ENCODE data around the gene RAB11FIP4.
"Not testable (repeated sequence)": the region's sequence is repeated elsewhere in the genome, so short reads cannot be mapped to it uniquely, and the experiment has no call there.

The RAB11FIP4 gene, protein sequence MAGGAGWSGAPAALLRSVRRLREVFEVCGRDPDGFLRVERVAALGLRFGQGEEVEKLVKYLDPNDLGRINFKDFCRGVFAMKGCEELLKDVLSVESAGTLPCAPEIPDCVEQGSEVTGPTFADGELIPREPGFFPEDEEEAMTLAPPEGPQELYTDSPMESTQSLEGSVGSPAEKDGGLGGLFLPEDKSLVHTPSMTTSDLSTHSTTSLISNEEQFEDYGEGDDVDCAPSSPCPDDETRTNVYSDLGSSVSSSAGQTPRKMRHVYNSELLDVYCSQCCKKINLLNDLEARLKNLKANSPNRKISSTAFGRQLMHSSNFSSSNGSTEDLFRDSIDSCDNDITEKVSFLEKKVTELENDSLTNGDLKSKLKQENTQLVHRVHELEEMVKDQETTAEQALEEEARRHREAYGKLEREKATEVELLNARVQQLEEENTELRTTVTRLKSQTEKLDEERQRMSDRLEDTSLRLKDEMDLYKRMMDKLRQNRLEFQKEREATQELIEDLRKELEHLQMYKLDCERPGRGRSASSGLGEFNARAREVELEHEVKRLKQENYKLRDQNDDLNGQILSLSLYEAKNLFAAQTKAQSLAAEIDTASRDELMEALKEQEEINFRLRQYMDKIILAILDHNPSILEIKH

GRCh38 chr17:31391496-31391949, at the start of gene RAB11FIP4:
Gene RAB11FIP4, plus strand, starts transcription at chr17:31391675. Its CDS starts 178 bp downstream, at chr17:31391853.
- no peak for DNase-seq (ENCODE audit: low read depth in 2 of 2)

DNA sequence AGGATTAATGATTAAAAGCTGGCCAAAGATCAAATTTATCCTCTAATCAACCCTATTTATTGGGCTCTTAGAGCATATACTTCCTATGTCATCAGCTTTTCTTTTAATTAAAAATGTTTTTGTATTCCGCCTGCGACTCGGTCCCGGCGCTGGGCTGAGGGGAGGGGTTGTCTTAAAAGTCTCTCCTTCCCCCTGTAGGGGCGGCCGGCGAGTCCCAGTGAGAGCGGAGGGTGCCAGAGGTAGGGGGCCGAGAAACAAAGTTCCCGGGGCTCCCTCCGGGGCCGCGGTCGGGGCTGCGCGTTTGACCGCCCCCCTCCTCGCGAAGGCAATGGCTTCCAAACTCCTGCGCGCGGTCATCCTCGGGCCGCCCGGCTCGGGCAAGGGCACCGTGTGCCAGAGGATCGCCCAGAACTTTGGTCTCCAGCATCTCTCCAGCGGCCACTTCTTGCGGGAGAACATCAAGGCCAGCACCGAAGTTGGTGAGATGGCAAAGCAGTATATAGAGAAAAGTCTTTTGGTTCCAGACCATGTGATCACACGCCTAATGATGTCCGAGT, 46.2 kb upstream of the RAB11FIP4 start:
- not testable (repeated sequence) for DNase-seq (ENCODE audit: low read depth in 2 of 2)

DNA sequence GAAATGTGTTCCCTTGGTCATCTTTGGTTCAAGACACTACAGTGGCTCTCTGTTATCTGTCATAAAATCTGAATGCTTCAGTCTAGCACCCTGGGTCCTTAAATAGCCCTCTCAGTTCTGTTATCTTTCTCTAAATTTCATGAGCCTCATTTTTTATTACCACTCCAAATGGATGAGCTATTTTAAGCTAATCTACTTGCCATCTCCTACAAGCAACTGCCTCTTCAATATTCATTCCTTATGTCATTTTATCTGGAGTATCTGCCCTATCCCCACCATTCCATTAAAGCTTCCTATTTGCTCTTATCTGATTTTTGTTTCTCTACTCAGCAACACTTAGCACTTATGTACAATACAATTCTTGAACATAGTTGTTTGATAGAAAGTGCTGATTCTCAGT, 42.0 kb upstream of the RAB11FIP4 start:
- no peak for DNase-seq (ENCODE audit: low read depth in 2 of 2)

GRCh38 chr17:31355935-31356334, 35.5 kb upstream of the RAB11FIP4 start:
- DNase-seq (ENCODE audit: low read depth in 2 of 2): no peak

- DNase-seq (ENCODE audit: low read depth in 2 of 2): no peak
Observed at GRCh38 chr17:31357091-31357490, 34.4 kb upstream of the RAB11FIP4 start.

GRCh38 chr17:31357839-31358394, 33.6 kb upstream of the RAB11FIP4 start:
- no peak for DNase-seq (ENCODE audit: low read depth in 2 of 2)

- DNase-seq (ENCODE audit: low read depth in 2 of 2): no peak
Observed at GRCh38 chr17:31364012-31364411, 27.5 kb upstream of the RAB11FIP4 start.

- no peak for DNase-seq (ENCODE audit: low read depth in 2 of 2)
Observed at GRCh38 chr17:31366088-31366487, 25.4 kb upstream of the RAB11FIP4 start.

- DNase-seq (ENCODE audit: low read depth in 2 of 2): no peak
Observed at GRCh38 chr17:31369266-31369665, 22.2 kb upstream of the RAB11FIP4 start.

DNA sequence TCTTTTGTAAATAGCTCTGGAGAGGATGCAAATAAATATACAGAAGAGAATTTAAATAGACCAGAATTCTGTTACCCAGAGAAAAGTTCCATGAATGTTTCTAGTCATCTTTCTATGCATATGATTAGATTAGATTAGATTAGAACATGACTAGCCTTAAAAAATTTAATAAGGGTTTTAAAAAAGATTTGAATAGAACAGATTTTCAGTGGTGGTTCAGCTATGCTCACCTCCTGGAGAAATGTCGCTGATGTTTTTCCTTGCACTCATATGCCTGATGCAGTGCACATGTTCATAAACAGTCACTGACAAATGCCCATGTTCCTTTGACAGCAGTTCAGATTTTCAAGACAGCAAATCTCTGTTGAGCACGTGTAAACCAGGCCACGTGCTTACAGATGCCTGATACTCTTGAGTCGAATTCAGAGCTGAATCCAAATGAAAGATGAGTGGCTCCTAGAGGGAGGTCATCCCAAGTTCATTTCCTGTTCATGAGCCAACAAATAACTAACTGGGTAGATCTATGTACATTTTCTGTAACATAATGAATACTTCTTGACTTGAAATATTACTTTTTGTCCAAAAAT, 19.9 kb upstream of the RAB11FIP4 start:
- no peak for DNase-seq (ENCODE audit: low read depth in 2 of 2)

DNA sequence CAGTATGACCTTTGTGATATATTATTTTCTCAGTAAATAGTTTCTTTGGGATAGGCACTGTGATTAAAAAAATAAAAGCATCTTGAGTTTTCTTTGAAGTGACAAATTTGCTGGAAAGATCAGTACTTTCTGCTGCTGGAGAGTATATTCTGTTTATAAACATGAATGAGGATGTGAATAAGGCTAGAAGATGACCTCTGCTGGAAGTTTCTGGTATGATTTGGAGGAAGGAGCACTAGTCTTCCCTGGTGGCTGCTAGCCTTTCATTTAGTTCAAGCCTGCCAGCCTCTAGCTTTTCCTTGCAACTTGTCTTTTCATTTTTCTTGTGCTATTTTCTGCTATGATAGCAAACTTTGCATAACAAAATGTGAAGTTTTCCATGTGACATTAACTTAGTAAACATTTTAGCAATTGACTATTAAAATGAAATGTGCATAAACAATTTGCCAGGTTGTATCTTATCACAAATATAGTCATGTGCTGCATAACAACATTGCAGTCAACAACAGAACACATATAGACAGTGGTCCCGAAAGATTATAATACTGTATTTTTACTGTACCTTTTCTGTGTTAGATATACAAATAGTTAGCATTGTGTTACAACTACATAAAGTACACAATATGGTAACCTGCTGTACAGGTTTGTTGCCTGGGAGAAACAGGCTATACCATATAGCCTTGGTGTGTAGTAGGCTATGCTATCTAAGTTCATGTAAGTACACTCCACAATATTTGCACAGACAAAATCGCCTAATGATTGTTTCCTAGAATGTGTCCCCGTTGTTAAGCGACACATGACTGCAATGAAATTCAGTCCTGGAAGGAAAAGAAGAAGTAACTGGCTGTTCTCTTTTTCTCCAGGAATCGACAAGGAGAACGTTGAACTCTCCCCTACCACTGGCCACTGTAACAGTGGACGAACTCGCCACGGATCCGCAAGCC, 18.1 kb upstream of the RAB11FIP4 start:
- DNase-seq (ENCODE audit: low read depth in 2 of 2): no peak

- DNase-seq (ENCODE audit: low read depth in 2 of 2): no peak
Observed at GRCh38 chr17:31374094-31374447, 17.4 kb upstream of the RAB11FIP4 start.

DNA sequence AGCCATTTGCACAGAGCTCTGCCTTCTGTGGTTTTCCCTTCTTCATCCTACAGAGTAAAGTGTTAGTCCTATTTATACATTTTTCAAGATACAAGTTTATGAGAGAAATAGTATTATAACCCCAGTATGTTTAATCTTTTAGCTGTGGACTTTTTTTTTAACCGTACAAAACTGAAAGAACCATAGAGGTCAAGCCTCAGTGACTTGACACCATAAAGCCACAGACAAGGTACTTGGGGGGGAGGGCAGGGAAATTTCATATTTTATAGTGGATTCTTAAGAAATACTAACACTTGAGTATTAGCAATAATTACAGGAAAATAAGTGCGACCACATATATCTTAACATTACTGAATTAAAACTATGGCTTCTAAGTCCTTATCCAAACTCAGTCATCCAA, 17.0 kb upstream of the RAB11FIP4 start:
- DNase-seq (ENCODE audit: low read depth in 2 of 2): no peak

DNA sequence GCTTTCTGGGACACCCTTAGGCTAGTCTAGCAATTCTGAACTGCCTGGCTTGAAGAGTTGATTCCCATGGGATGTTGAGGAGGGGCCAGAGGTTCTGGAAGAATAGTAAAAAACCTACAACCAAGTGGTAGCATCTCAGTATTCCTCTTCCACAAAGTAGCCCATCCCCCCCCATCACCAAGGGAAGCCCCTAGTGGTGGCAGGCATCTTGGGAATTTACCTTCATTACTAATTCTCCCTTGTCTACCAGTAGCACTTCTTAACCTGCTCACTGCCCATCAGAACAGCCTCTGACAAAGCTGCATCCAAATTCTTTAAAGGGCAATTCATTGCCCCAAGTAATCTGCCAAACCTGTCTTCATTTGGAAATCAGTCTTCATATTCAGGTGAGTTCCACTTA, 12.8 kb upstream of the RAB11FIP4 start:
- DNase-seq (ENCODE audit: low read depth in 2 of 2): no peak

DNA sequence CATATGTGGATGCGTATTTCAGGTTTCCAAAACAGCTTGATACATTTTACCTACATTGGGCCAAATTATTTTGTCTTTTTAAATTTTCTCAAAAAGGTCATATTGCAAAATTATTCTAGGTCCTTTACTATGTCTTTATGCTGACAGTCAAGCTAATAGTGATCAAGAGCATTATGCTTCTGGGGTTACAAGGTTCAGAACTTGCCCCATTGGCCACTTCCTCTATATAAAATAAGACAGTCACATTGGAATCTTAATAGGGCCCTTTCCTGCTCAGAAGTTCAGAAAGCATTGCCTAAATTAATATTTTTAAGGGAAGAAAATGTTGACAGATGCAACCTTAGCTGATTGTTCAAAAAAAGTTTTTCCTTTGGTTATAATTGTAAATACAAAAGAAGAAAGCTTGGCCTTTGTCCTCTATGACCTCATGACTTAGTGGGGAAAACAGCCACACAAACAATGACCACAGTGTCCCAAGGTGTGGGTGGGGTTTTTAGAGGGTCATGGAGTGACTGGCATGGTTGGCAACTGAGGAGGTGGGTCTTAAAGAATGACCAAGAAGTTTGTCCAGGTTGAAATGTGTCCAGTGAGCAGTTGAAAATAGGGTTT, 11.8 kb upstream of the RAB11FIP4 start:
- no peak for DNase-seq (ENCODE audit: low read depth in 2 of 2)

DNA sequence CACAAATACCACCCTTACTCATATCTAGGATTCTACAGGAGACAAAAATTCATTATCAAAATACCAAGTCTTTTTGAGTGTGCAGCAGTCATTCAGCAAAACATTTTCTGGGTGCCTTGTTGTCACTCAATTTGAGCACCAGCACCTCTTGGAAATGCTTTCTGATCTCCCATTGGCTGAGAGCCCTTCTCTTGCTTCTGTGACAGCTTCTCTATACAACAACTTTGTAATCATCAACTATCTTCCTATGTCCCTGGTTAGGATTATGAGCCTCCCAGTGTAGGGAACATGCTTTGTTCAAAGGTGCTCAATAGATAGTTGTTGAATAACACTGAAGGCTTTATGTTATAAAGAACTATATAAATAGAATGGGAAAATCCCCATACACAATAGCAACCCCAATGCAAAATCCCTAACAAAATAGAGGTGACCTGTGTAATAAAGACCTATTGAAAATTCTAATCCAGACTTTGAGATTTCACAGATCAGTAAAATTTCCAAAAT, 10.3 kb upstream of the RAB11FIP4 start:
- DNase-seq (ENCODE audit: low read depth in 2 of 2): no peak

DNA sequence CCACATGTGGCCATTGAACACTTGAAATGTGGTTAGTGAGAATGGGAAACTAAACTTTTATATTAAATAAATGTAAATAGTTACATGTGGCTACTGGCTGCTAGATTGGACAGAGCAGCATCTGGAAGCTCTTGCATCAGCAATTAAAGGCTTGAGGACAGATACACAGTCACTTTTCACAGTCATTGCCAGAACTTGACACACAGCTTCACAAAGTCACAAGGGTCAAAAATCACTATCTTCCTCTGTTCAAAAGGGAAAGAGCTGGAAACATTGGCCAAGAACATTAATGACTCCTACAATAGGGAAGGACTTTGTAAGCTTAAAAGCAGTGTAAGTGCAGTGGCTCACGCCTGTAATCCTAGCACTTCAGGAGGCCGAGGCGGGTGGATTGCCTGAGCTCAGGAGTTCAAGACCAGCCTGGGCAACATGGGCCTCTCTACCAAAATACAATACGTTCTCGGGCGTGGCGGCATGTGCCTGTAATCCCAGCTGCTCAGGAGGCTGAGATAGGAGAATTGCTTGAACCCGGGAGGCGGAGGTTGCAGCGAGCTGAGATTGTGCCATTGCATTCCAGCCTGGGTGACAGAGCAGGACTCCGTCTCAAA, 8.7 kb upstream of the RAB11FIP4 start:
- not testable (repeated sequence) for DNase-seq (ENCODE audit: low read depth in 2 of 2)

DNA sequence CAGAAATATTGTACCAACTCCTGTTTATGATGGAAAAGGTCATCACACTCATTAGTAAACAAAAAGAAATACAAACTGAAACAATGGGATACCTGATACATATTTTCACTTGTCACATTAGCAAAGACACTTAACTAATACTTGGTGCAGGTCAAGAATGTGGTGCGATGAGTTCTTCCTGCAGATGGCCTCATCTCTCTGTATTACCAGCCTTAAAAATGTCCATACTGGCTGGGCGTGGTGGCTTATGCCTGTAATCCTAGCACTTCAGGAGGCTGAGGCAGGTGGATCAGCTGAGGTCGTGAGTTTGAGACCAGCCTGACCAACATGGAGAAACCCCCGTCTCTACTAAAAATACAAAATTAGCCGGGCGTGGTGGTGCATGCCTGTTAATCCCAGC, 8.0 kb upstream of the RAB11FIP4 start:
- not testable (repeated sequence) for DNase-seq (ENCODE audit: low read depth in 2 of 2)

DNA sequence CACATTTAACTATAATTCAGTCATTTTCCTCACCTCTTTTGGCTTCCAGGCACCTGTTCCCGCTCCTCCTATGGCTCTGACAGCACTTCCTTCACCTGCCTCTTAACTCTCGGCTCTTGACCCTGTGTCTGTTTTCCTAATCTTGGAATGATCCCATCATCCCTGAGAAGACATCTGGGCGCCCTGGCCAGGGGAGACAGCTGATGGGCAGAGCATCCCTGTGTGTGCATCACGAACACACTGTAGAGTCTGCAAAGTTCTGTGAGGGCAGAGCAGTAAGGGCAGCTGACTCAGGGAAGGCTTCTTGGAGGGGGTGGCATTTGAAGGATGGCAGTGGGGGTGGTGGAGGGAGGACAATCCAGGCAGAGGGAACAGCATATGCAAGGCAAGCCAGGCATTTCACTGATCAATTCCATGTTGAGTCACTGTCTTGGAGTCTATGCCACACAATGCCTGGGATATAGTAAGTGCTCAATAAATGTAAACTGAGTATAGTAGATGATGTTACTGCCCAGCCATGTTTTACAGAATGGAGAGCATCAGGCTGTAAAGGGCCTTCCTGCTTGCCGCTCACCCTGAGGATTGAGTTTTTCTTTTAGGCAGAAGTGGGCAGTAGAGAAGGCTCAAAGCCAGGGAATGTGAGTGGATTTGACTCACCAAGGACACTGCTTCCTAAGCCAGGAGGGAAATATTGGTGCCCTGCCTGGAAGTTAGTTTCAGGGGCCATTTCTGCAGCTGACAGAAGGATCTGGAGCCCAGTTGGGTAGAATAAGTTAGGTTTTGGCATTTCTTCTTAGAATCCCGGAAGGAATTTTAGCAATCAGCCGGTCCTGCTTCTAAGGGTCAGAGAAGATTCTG, 5.8 kb upstream of the RAB11FIP4 start:
- DNase-seq (ENCODE audit: low read depth in 2 of 2): no peak
